CD4-positive, CD25-positive, alpha-beta regulatory T cell (primary cell): ENCODE measurements around the gene CIT. TPM values are rescaled to one million over a fixed set of nuclear protein-coding genes. Genes with fewer than 3 reads are reported as not detected.

Experiments
- ATAC-seq, 2 donors: fragments of 150-1000 bp; cut with Tn5 transposase; one replicate each; pipeline ENCODE4 v1.10.0; 2021; ENCODE audit warnings: low read depth in 2 of 2, moderate number of reproducible peaks in 2 of 2, moderate library complexity in 1 of 2
- DNase-seq, 3 donors: peaks; one replicate each; pipeline versions ENCODE4 v3.0.0 to v3.0.0-alpha.2; 2012 to 2022; ENCODE audit warnings: mixed read lengths in 1 of 3
- H3K27ac ChIP-seq: one replicate; pipeline ENCODE4 v1.7.0; 2013; ENCODE audit warnings: mild to moderate bottlenecking, low read length; ENCODE audit not compliant: insufficient read depth, poor library complexity, severe bottlenecking
- H3K27me3 ChIP-seq: one replicate; pipeline ENCODE4 v1.7.0; 2013; ENCODE audit warnings: low read length; ENCODE audit not compliant: control insufficient read depth, insufficient read depth
- H3K36me3 ChIP-seq: one replicate; pipeline ENCODE4 v1.7.0; 2013; ENCODE audit warnings: mild to moderate bottlenecking, low read length, moderate library complexity; ENCODE audit not compliant: control insufficient read depth, insufficient read depth
- H3K4me1 ChIP-seq: 2 replicates; pipeline ENCODE4 v1.7.0; 2013; ENCODE audit warnings: mild to moderate bottlenecking, low read length; ENCODE audit not compliant: insufficient read depth, control insufficient read depth, poor library complexity, severe bottlenecking
- H3K4me3 ChIP-seq: one replicate; pipeline ENCODE4 v1.7.0; 2013; ENCODE audit warnings: low read depth, mild to moderate bottlenecking, low read length, moderate library complexity
- H3K9me3 ChIP-seq, 2 experiments: 1 replicate in 1 of 2; 2 replicates in 1 of 2; pipeline ENCODE4 v1.7.0; 2013; ENCODE audit warnings: low read length in 2 of 2, mild to moderate bottlenecking in 1 of 2, moderate library complexity in 1 of 2; ENCODE audit not compliant: control insufficient read depth in 2 of 2
- H3K27ac Mint-ChIP-seq, 3 donors: one replicate each; pipeline ENCODE4 v1.8.0; 2020 to 2022; ENCODE audit warnings: mild to moderate bottlenecking in 3 of 3, mixed read lengths in 3 of 3, moderate library complexity in 2 of 3
- H3K27me3 Mint-ChIP-seq: one replicate; pipeline ENCODE4 v1.8.0; 2022; ENCODE audit warnings: mild to moderate bottlenecking, mixed read lengths
- H3K36me3 Mint-ChIP-seq: one replicate; pipeline ENCODE4 v1.8.0; 2020; ENCODE audit warnings: mixed read lengths
- H3K4me1 Mint-ChIP-seq, 4 donors: one replicate each; pipeline ENCODE4 v1.8.0; 2020 to 2022; ENCODE audit warnings: mixed read lengths in 4 of 4, mild to moderate bottlenecking in 1 of 4
- H3K4me3 Mint-ChIP-seq, 4 donors: one replicate each; pipeline ENCODE4 v1.8.0; 2020 to 2022; ENCODE audit warnings: mild to moderate bottlenecking in 4 of 4, mixed read lengths in 4 of 4, moderate library complexity in 3 of 4
- H3K9me3 Mint-ChIP-seq, 7 donors: one replicate each; pipeline ENCODE4 v1.8.0; 2020 to 2022; ENCODE audit warnings: mixed read lengths in 7 of 7, mild to moderate bottlenecking in 3 of 7, moderate library complexity in 2 of 7
- polyA plus RNA-seq, 4 donors: library from polyadenylated mRNA; unstranded; fragments of 300-500 nt; fragmentation: Illumina TruSeq; gene quantifications; one replicate each; pipeline ENCODE4 v1.2.3, GENCODE V29; 2021
- total RNA-seq: library from RNA; stranded (reverse); gene quantifications from one replicate; pipeline ENCODE4 v1.2.3, GENCODE V29; 2022

Gene CIT
- total and polyA plus RNA-seq, 5 donors from 2014 or later: 0.32 to 6.3 (median 1.0) TPM

GRCh38 chr12:119692997-119693396, 184.1 kb downstream of the CIT start:
- Histone ChIP-seq H3K9me3 (no peaks in the 10 kb centered on the region), H3K36me3 (no peaks in the 10 kb centered on the region), H3K27ac (no peak overlapping the region), H3K4me1 (no peaks in the 10 kb centered on the region), H3K4me3 (no peak overlapping the region), H3K27me3 (no peaks in the 10 kb centered on the region)
- no peak for DNase-seq
- H3K27me3 Mint-ChIP-seq: no peaks in the 10 kb centered on the region
- no peaks in the 10 kb centered on the region for H3K4me1 Mint-ChIP-seq
- peaks cover 0 to 2% (median 0%) of the 10 kb centered on the region in 7 donors for H3K9me3 Mint-ChIP-seq
- no peak for ATAC-seq
- peak overlapping the region in 1 of 3 donors; percentile 0 for H3K27ac Mint-ChIP-seq
- no peak overlapping the region for H3K4me3 Mint-ChIP-seq
- H3K36me3 Mint-ChIP-seq: no peaks in the 10 kb centered on the region

- Mint-ChIP-seq H3K27ac (no peak overlapping the region), H3K9me3 (peaks cover 0 to 3% (median 0%) of the 10 kb centered on the region in 7 donors), H3K4me1 (no peaks in the 10 kb centered on the region), H3K27me3 (no peaks in the 10 kb centered on the region), H3K4me3 (no peak overlapping the region), H3K36me3 (no peaks in the 10 kb centered on the region)
- H3K4me3 ChIP-seq: no peak overlapping the region
- no peaks in the 10 kb centered on the region for H3K9me3 ChIP-seq
- no peaks in the 10 kb centered on the region for H3K36me3 ChIP-seq
- ATAC-seq (no peak), DNase-seq (no peak)
- H3K27ac ChIP-seq: no peak overlapping the region
- H3K4me1 ChIP-seq: no peaks in the 10 kb centered on the region
- H3K27me3 ChIP-seq: no peaks in the 10 kb centered on the region
Observed at GRCh38 chr12:119692410-119692809, 184.7 kb downstream of the CIT start.

GRCh38 chr12:119691202-119691810, 185.8 kb downstream of the CIT start:
- Histone ChIP-seq H3K27ac (no peak overlapping the region), H3K4me1 (no peaks in the 10 kb centered on the region), H3K27me3 (no peaks in the 10 kb centered on the region), H3K36me3 (no peaks in the 10 kb centered on the region), H3K9me3 (no peaks in the 10 kb centered on the region), H3K4me3 (no peak overlapping the region)
- Mint-ChIP-seq H3K4me1 (no peaks in the 10 kb centered on the region), H3K27ac (no peak overlapping the region), H3K9me3 (peaks cover 0 to 3% (median 0%) of the 10 kb centered on the region in 7 donors), H3K27me3 (no peaks in the 10 kb centered on the region), H3K4me3 (no peak overlapping the region), H3K36me3 (no peaks in the 10 kb centered on the region)
- no peak for DNase-seq
- ATAC-seq: no peak

- ATAC-seq (no peak), DNase-seq (no peak)
- Mint-ChIP-seq H3K27ac (no peak overlapping the region), H3K9me3 (peaks cover 0 to 3% (median 0%) of the 10 kb centered on the region in 7 donors), H3K4me3 (no peak overlapping the region), H3K27me3 (no peaks in the 10 kb centered on the region), H3K36me3 (peaks cover 4% of the 10 kb centered on the region), H3K4me1 (no peaks in the 10 kb centered on the region)
- H3K36me3 ChIP-seq: no peaks in the 10 kb centered on the region
- H3K4me3 ChIP-seq: no peak overlapping the region
- no peaks in the 10 kb centered on the region for H3K27me3 ChIP-seq
- H3K4me1 ChIP-seq: no peaks in the 10 kb centered on the region
- H3K27ac ChIP-seq: no peak overlapping the region
- H3K9me3 ChIP-seq: no peaks in the 10 kb centered on the region
Observed at GRCh38 chr12:119689935-119690500, 187.1 kb downstream of the CIT start.

- no peaks in the 10 kb centered on the region for H3K27me3 Mint-ChIP-seq
- no peak for DNase-seq
- no peaks in the 10 kb centered on the region for H3K9me3 ChIP-seq
- no peaks in the 10 kb centered on the region for H3K27me3 ChIP-seq
- no peaks in the 10 kb centered on the region for H3K36me3 ChIP-seq
- H3K4me1 Mint-ChIP-seq: peaks cover 0 to 3% (median 2%) of the 10 kb centered on the region in 4 donors
- H3K4me3 Mint-ChIP-seq: no peak overlapping the region
- H3K4me1 ChIP-seq: no peaks in the 10 kb centered on the region
- H3K4me3 ChIP-seq: no peak overlapping the region
- H3K36me3 Mint-ChIP-seq: peaks cover 6% of the 10 kb centered on the region
- H3K27ac ChIP-seq: no peak overlapping the region
- H3K27ac Mint-ChIP-seq: no peak overlapping the region
- H3K9me3 Mint-ChIP-seq: peaks cover 0 to 1% (median 0%) of the 10 kb centered on the region in 7 donors
- ATAC-seq: no peak
Observed at GRCh38 chr12:119687879-119688278, 189.2 kb downstream of the CIT start.

- no peak overlapping the region for H3K4me3 Mint-ChIP-seq
- Histone ChIP-seq H3K4me3 (no peak overlapping the region), H3K36me3 (no peaks in the 10 kb centered on the region), H3K9me3 (no peaks in the 10 kb centered on the region), H3K27me3 (no peaks in the 10 kb centered on the region), H3K4me1 (no peaks in the 10 kb centered on the region), H3K27ac (no peak overlapping the region)
- H3K27ac Mint-ChIP-seq: no peak overlapping the region
- peaks cover 6% of the 10 kb centered on the region for H3K36me3 Mint-ChIP-seq
- DNase-seq (no peak), ATAC-seq (no peak)
- peaks cover 0 to 1% (median 0%) of the 10 kb centered on the region in 7 donors for H3K9me3 Mint-ChIP-seq
- no peaks in the 10 kb centered on the region for H3K27me3 Mint-ChIP-seq
- peaks cover 0 to 7% (median 6%) of the 10 kb centered on the region in 4 donors for H3K4me1 Mint-ChIP-seq
Observed at GRCh38 chr12:119687406-119687805, 189.7 kb downstream of the CIT start.

GRCh38 chr12:119686776-119687175, 190.3 kb downstream of the CIT start:
- peaks cover 0 to 12% (median 9%) of the 10 kb centered on the region in 4 donors for H3K4me1 Mint-ChIP-seq
- no peak overlapping the region for H3K27ac ChIP-seq
- H3K36me3 ChIP-seq: peaks cover 5% of the 10 kb centered on the region
- H3K36me3 Mint-ChIP-seq: peaks cover 10% of the 10 kb centered on the region
- H3K4me1 ChIP-seq: no peaks in the 10 kb centered on the region
- H3K27ac Mint-ChIP-seq: no peak overlapping the region
- H3K9me3 Mint-ChIP-seq: peaks cover 0 to 1% (median 0%) of the 10 kb centered on the region in 7 donors
- DNase-seq (no peak), ATAC-seq (no peak)
- no peaks in the 10 kb centered on the region for H3K9me3 ChIP-seq
- H3K27me3 ChIP-seq: no peaks in the 10 kb centered on the region
- no peak overlapping the region for H3K4me3 ChIP-seq
- no peaks in the 10 kb centered on the region for H3K27me3 Mint-ChIP-seq
- no peak overlapping the region for H3K4me3 Mint-ChIP-seq

- no peaks in the 10 kb centered on the region for H3K4me1 ChIP-seq
- peaks cover 0 to 12% (median 9%) of the 10 kb centered on the region in 4 donors for H3K4me1 Mint-ChIP-seq
- no peak overlapping the region for H3K27ac ChIP-seq
- H3K9me3 ChIP-seq: no peaks in the 10 kb centered on the region
- DNase-seq: no peak
- H3K27me3 ChIP-seq: no peaks in the 10 kb centered on the region
- H3K36me3 ChIP-seq: peaks cover 8% of the 10 kb centered on the region
- no peak overlapping the region for H3K4me3 ChIP-seq
- H3K27ac Mint-ChIP-seq: no peak overlapping the region
- no peak overlapping the region for H3K4me3 Mint-ChIP-seq
- H3K9me3 Mint-ChIP-seq: peaks cover 0 to 1% (median 0%) of the 10 kb centered on the region in 7 donors
- H3K36me3 Mint-ChIP-seq: peaks cover 10% of the 10 kb centered on the region
- H3K27me3 Mint-ChIP-seq: no peaks in the 10 kb centered on the region
- no peak for ATAC-seq
Observed at GRCh38 chr12:119686355-119686754, 190.8 kb downstream of the CIT start.
